HCT116 (cell line): ENCODE results near the gene PCDH17. TPM values are rescaled to one million over a fixed set of nuclear protein-coding genes. Genes with fewer than 3 reads are reported as not detected.

Experiments
- ATAC-seq: fragments of 200-7000 bp; cut with Tn5 transposase; 2 replicates; pipeline ENCODE4 v1.9.1; 2020; ENCODE audit warnings: mild to moderate bottlenecking, moderate library complexity
- BruUV-seq: library from RNA; stranded (reverse); fragments of 400-500 nt; replicated peaks from 2 replicates; lab custom pipeline; 2021; lab: Mats Ljungman, UMichigan
- CTCF ChIA-PET: fragments of 300-600 bp; sonication (Branson Sonifier 250); formaldehyde crosslinking; loops from one replicate; lab custom pipeline; 2021; ENCODE audit warnings: antibody characterized with exemption; lab: Charles Lee
- POLR2A ChIA-PET: fragments of 300-600, 350-600 bp; sonication (Branson Sonifier 250); formaldehyde crosslinking; loops from one replicate; lab custom pipeline; 2021; ENCODE audit warnings: antibody characterized with exemption; lab: Charles Lee
- RAD21 ChIA-PET, 2 experiments: fragments of 300-600 bp; sonication (Branson Sonifier 250); formaldehyde crosslinking; loops; one replicate each; lab custom pipeline; 2023; ENCODE audit warnings: low total read pairs in 2 of 2; ENCODE audit not compliant: uncharacterized antibody in 2 of 2, unreplicated experiment in 2 of 2, low non-redundant PET in 1 of 2; lab: Charles Lee
- DNase-seq: peaks from one replicate; pipeline ENCODE4 v3.0.0-alpha.2; 2010; ENCODE audit warnings: low read depth, low spot score
- H2AFZ ChIP-seq: fragments of 200-600 bp; shearing (Covaris generic), sonication (generic); 2 replicates; pipeline ENCODE4 v1.6.1; 2017; ENCODE audit warnings: low read depth, mixed run types, mixed read lengths, antibody characterized with exemption, low read length; ENCODE audit not compliant: poor library complexity, severe bottlenecking
- H3K27ac ChIP-seq: 2 replicates; pipeline ENCODE4 v1.5.1; 2012; ENCODE audit warnings: low read depth, low read length
- H3K27me3 ChIP-seq: fragments of 200-600 bp; sonication (generic); 2 replicates; pipeline ENCODE4 v1.6.1; 2016; ENCODE audit warnings: mixed run types, low read length, mixed read lengths; ENCODE audit not compliant: insufficient read depth
- H3K36me3 ChIP-seq, 2 experiments: fragments of 200-500 bp in 1 of 2; fragments of 200-600 bp in 1 of 2; sonication (Bioruptor generic) in 1 of 2; sonication (generic) in 1 of 2; 2 replicates each; pipeline versions ENCODE4 v1.5.1 to v1.6.1; 2014 to 2016; ENCODE audit warnings: low read length in 2 of 2, inconsistent platforms in 1 of 2, mixed read lengths in 1 of 2, mixed run types in 1 of 2; ENCODE audit not compliant: insufficient read depth in 2 of 2, control insufficient read depth in 1 of 2
- H3K4me1 ChIP-seq, 2 experiments: fragments of 200-600 bp in 1 of 2; sonication (generic) in 1 of 2; 2 replicates each; pipeline versions ENCODE4 v1.5.1 to v1.6.1; 2012 to 2017; ENCODE audit warnings: low read length in 2 of 2, inconsistent platforms in 1 of 2, mild to moderate bottlenecking in 1 of 2, mixed read lengths in 1 of 2, mixed run types in 1 of 2, moderate library complexity in 1 of 2; ENCODE audit not compliant: insufficient read depth in 2 of 2, control insufficient read depth in 1 of 2
- H3K4me2 ChIP-seq: fragments of 200-600 bp; sonication (generic); 2 replicates; pipeline ENCODE4 v1.6.1; 2017; ENCODE audit warnings: mixed run types, low read length, mixed read lengths
- H3K4me3 ChIP-seq, 2 experiments: fragments of 200-600 bp in 1 of 2; sonication (generic) in 1 of 2; replicated peaks in 1 of 2; 2 replicates each; pipeline ENCODE4 v1.5.1; 2011 to 2016; ENCODE audit warnings: low read length in 2 of 2, control low read depth in 1 of 2, low read depth in 1 of 2, mild to moderate bottlenecking in 1 of 2, mixed read lengths in 1 of 2, mixed run types in 1 of 2
- H3K79me2 ChIP-seq: fragments of 200-600 bp; sonication (generic); 2 replicates; pipeline ENCODE4 v1.6.1; 2017; ENCODE audit warnings: mild to moderate bottlenecking, mixed run types, low read length, moderate library complexity, mixed read lengths; ENCODE audit not compliant: insufficient read depth
- H3K9ac ChIP-seq: fragments of 200-600 bp; sonication (generic); 2 replicates; pipeline ENCODE4 v1.6.1; 2016; ENCODE audit warnings: low read length, mixed read lengths
- H3K9me2 ChIP-seq: fragments of 200-600 bp; sonication (generic), shearing (Covaris generic); 2 replicates; pipeline ENCODE4 v1.6.1; 2017; ENCODE audit warnings: mixed run types, mild to moderate bottlenecking, moderate library complexity; ENCODE audit not compliant: insufficient read depth
- H3K9me3 ChIP-seq, 2 experiments: fragments of 200-500 bp in 1 of 2; fragments of 200-600 bp in 1 of 2; sonication (Bioruptor generic) in 1 of 2; sonication (generic) in 1 of 2; 2 replicates each; pipeline ENCODE4 v1.6.1; 2014 to 2017; ENCODE audit warnings: low read length in 2 of 2, mixed read lengths in 2 of 2, inconsistent platforms in 1 of 2, low read depth in 1 of 2, mild to moderate bottlenecking in 1 of 2, mixed run types in 1 of 2, moderate library complexity in 1 of 2; ENCODE audit not compliant: control insufficient read depth in 1 of 2, insufficient read depth in 1 of 2
- H4K20me1 ChIP-seq: fragments of 200-600 bp; sonication (generic), shearing (Covaris generic); 2 replicates; pipeline ENCODE4 v1.6.1; 2017; ENCODE audit warnings: mixed run types, mild to moderate bottlenecking, moderate library complexity; ENCODE audit not compliant: insufficient read depth
- CBX3 ChIP-seq: IDR thresholded peaks from 2 replicates; pipeline ENCODE4 v1.6.1; 2012; ENCODE audit warnings: low read depth
- EGR1 ChIP-seq: IDR thresholded peaks from 2 replicates; pipeline ENCODE4 v1.6.1; 2012; ENCODE audit warnings: low read depth
- EZH2 ChIP-seq: fragments of 200-600 bp; sonication (generic); IDR thresholded peaks from 2 replicates; pipeline ENCODE4 v1.6.1; 2017; ENCODE audit warnings: antibody characterized with exemption, mixed run types
- FOSL1 ChIP-seq: IDR thresholded peaks from 2 replicates; pipeline ENCODE4 v1.6.1; 2012; ENCODE audit warnings: low read depth
- JUND ChIP-seq: IDR thresholded peaks from 2 replicates; pipeline ENCODE4 v1.6.1; 2012
- POLR2AphosphoS5 ChIP-seq: IDR thresholded peaks from 2 replicates; pipeline ENCODE4 v1.6.1; 2011; ENCODE audit warnings: mild to moderate bottlenecking, low read depth, low read length, moderate library complexity
- SIN3A ChIP-seq: IDR thresholded peaks from 2 replicates; pipeline ENCODE4 v1.6.1; 2012; ENCODE audit warnings: low read depth
- SP1 ChIP-seq: IDR thresholded peaks from 2 replicates; pipeline ENCODE4 v1.6.1; 2012; ENCODE audit warnings: low read depth
- TCF7L2 ChIP-seq: IDR thresholded peaks from 2 replicates; pipeline ENCODE4 v1.7.0; 2011; ENCODE audit warnings: borderline replicate concordance, inconsistent platforms; ENCODE audit not compliant: insufficient read depth, insufficient read length; ENCODE audit errors: extremely low read depth
- intact Hi-C: fragments of 100-400 bp; cut with micrococcal nuclease; formaldehyde crosslinking; loops from 2 replicates; pipeline ENCODE4 v1.10.0; 2022
- total RNA-seq: library from RNA; stranded (reverse); gene quantifications from one replicate; pipeline ENCODE4 v1.2.1, GENCODE V29; 2021; ENCODE audit not compliant: unreplicated experiment
- TF ChIP-seq, protein P1 (sequence below): IDR thresholded peaks from 2 replicates; pipeline ENCODE4 v1.6.1; 2012; ENCODE audit warnings: low read depth
- TF ChIP-seq, protein P2 (sequence below): IDR thresholded peaks from 2 replicates; pipeline ENCODE4 v1.6.1; 2012
- TF ChIP-seq, protein P3 (sequence below): IDR thresholded peaks from 2 replicates; pipeline ENCODE4 v1.6.1; 2012

The PCDH17 gene
- total RNA-seq, 1 experiment from 2014 or later = 0.02 TPM

DNA sequence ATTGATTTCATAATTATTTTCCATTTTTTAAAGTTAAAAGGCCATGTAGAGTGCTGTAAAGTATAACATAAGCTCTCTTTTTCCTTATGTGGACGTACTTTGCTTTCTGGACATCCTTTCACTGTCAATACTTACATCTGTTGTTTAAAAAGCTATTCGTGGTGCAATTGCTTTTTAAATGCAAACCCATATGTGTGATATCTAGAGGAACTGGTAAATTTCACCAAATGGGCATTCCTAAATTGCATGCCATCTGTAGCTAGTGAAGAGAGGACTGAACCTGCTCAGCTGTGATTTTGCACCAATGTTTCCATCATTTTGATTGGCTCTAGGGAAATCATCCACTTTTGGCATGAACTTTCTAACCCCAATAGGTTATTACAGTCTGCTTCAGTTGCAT is 129.4 kb downstream of the PCDH17 start:
- no peak overlapping the region for H3K4me3 ChIP-seq
- DNase-seq (no peak), ATAC-seq (no peak)
- H3K4me1 ChIP-seq = no peaks in the 10 kb centered on the region
- intact Hi-C loops = no loop called here
- H3K9me3 ChIP-seq = peaks cover 12 to 31% of the 10 kb centered on the region in 2 experiments
- H3K27ac ChIP-seq = no peak overlapping the region
- H3K4me2 ChIP-seq = no peak overlapping the region
- H3K9ac ChIP-seq = no peak overlapping the region
- CTCF ChIA-PET = no interaction called here
- RAD21 ChIA-PET = no interaction called here
- BruUV-seq = no TSS peak
- no peaks in the 10 kb centered on the region for H3K27me3 ChIP-seq
- TF ChIP-seq JUND = no peak
- no peak for TF ChIP-seq POLR2AphosphoS5
- TF ChIP-seq, protein P1, sequence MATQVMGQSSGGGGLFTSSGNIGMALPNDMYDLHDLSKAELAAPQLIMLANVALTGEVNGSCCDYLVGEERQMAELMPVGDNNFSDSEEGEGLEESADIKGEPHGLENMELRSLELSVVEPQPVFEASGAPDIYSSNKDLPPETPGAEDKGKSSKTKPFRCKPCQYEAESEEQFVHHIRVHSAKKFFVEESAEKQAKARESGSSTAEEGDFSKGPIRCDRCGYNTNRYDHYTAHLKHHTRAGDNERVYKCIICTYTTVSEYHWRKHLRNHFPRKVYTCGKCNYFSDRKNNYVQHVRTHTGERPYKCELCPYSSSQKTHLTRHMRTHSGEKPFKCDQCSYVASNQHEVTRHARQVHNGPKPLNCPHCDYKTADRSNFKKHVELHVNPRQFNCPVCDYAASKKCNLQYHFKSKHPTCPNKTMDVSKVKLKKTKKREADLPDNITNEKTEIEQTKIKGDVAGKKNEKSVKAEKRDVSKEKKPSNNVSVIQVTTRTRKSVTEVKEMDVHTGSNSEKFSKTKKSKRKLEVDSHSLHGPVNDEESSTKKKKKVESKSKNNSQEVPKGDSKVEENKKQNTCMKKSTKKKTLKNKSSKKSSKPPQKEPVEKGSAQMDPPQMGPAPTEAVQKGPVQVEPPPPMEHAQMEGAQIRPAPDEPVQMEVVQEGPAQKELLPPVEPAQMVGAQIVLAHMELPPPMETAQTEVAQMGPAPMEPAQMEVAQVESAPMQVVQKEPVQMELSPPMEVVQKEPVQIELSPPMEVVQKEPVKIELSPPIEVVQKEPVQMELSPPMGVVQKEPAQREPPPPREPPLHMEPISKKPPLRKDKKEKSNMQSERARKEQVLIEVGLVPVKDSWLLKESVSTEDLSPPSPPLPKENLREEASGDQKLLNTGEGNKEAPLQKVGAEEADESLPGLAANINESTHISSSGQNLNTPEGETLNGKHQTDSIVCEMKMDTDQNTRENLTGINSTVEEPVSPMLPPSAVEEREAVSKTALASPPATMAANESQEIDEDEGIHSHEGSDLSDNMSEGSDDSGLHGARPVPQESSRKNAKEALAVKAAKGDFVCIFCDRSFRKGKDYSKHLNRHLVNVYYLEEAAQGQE = no peak
- TF ChIP-seq, protein P2, sequence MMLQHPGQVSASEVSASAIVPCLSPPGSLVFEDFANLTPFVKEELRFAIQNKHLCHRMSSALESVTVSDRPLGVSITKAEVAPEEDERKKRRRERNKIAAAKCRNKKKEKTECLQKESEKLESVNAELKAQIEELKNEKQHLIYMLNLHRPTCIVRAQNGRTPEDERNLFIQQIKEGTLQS = no peak
- TF ChIP-seq, protein P3, sequence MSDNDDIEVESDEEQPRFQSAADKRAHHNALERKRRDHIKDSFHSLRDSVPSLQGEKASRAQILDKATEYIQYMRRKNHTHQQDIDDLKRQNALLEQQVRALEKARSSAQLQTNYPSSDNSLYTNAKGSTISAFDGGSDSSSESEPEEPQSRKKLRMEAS = no peak
- TF ChIP-seq TCF7L2 = no peak
- no peak for TF ChIP-seq EZH2
- TF ChIP-seq FOSL1 = no peak
- no peak for TF ChIP-seq SP1
- TF ChIP-seq SIN3A = no peak
- no peak for TF ChIP-seq CBX3
- no peak for TF ChIP-seq EGR1
- TF ChIP-seq, all 23 proteins: peak for 0
- POLR2A ChIA-PET = no interaction called here
- Histone ChIP-seq H4K20me1 (no peaks in the 10 kb centered on the region), H3K9me2 (no peaks in the 10 kb centered on the region), H2AFZ (no peak overlapping the region), H3K79me2 (no peaks in the 10 kb centered on the region), H3K36me3 (no peaks in the 10 kb centered on the region)
